Sigmoid colon (tissue), 7 donors: ENCODE results near the gene TMEM74B. TPM values are rescaled to one million over a fixed set of nuclear protein-coding genes. Genes with fewer than 3 reads are reported as not detected.

Source experiments
- DNase-seq: peaks from one replicate; pipeline ENCODE4 v3.0.0-alpha.2; 2019
- H3K27ac ChIP-seq, 4 donors: fragments of 200-600 bp; sonication (generic); one replicate each; pipeline ENCODE4 v1.5.1; 2016 to 2019; ENCODE audit warnings: mild to moderate bottlenecking in 1 of 4
- H3K27me3 ChIP-seq, 3 donors: fragments of 200-600 bp; sonication (generic); one replicate each; pipeline ENCODE4 v1.5.1; 2019; ENCODE audit warnings: mild to moderate bottlenecking in 1 of 3
- H3K36me3 ChIP-seq, 4 donors: fragments of 200-600 bp; sonication (generic); one replicate each; pipeline ENCODE4 v1.5.1; 2016 to 2019
- H3K4me1 ChIP-seq, 4 donors: fragments of 200-600 bp; sonication (generic); one replicate each; pipeline ENCODE4 v1.5.1; 2017 to 2019
- H3K4me3 ChIP-seq, 4 donors: fragments of 200-600 bp; sonication (generic); one replicate each; pipeline ENCODE4 v1.5.1; 2017 to 2019; ENCODE audit warnings: mild to moderate bottlenecking in 2 of 4, moderate library complexity in 1 of 4
- H3K9me3 ChIP-seq, 4 donors: fragments of 200-600 bp in 3 of 4; sonication (generic) in 3 of 4; one replicate each; pipeline versions ENCODE4 v1.5.1 to v1.6.1; 2013 to 2019
- CTCF ChIP-seq, 4 experiments: fragments of 450-650 bp in 3 of 4; fragments of 200-600 bp in 1 of 4; IDR thresholded peaks; one replicate each; pipeline ENCODE4 v1.5.1; 2016 to 2019; ENCODE audit warnings: antibody characterized with exemption in 4 of 4, mild to moderate bottlenecking in 3 of 4, moderate library complexity in 2 of 4
- EP300 ChIP-seq, 4 donors: sonication (generic); formaldehyde crosslinking; IDR thresholded peaks; one replicate each; pipeline ENCODE4 v1.6.1; 2017; ENCODE audit warnings: antibody characterized with exemption in 4 of 4
- POLR2A ChIP-seq, 2 donors: fragments of 450-650 bp; IDR thresholded peaks; one replicate each; pipeline ENCODE4 v1.6.1; 2016; ENCODE audit warnings: antibody characterized with exemption in 2 of 2, mild to moderate bottlenecking in 2 of 2, moderate library complexity in 2 of 2
- POLR2AphosphoS5 ChIP-seq, 4 donors: sonication (generic); formaldehyde crosslinking; IDR thresholded peaks; one replicate each; pipeline ENCODE4 v1.6.1; 2017; ENCODE audit warnings: antibody characterized with exemption in 4 of 4
- WGBS, 2 donors: extraction: QIAGEN DNeasy Blood & Tissue Kit; methylation state at CpG; one replicate each; pipeline ENCODE4 v1.1.7; 2013; 5-methylcytosine and 5-hydroxymethylcytosine counted together
- intact Hi-C: fragments of 100-400 bp; cut with DNase I; formaldehyde crosslinking; loops from one replicate; pipeline ENCODE4 v1.15.1; 2023
- polyA plus RNA-seq, 3 donors: library from polyadenylated mRNA; stranded (reverse); fragments of 200-250 nt; gene quantifications; one replicate each; pipeline ENCODE4 v1.2.3, GENCODE V29; 2013
- total RNA-seq, 4 donors: library from RNA; depleted of rRNA; stranded (reverse); fragments of >200 nt; gene quantifications; one replicate each; pipeline ENCODE4 v1.1.0, GENCODE V29; 2016
- donor health status: healthy with polysubstance abuse.
- donor health status: Bipolar disorder and iron deficiency.
- donor health status: healthy.

Gene TMEM74B
- total and polyA plus RNA-seq, 7 donors: 0.33 to 2.9 TPM; not detected in 5

- DNase-seq: no peak
- H3K27me3 ChIP-seq: peaks cover 0 to under 1% (median 0%) of the 10 kb centered on the region in 3 donors
- intact Hi-C loops: no loop called here
- no peaks in the 10 kb centered on the region for H3K4me1 ChIP-seq
- 89 to 95% methylated on average over 3 of the region's 3 CpGs for WGBS, 2 donors
- no peak for TF ChIP-seq EP300 (IDR thresholded peaks at IDR 0.05)
- TF ChIP-seq CTCF (IDR thresholded peaks at IDR 0.05): no peak
- TF ChIP-seq POLR2AphosphoS5 (IDR thresholded peaks at IDR 0.05): no peak
- TF ChIP-seq POLR2A (IDR thresholded peaks at IDR 0.05): no peak
- no peak overlapping the region for H3K4me3 ChIP-seq
- peaks cover 0 to 18% (median 0%) of the 10 kb centered on the region in 4 donors for H3K36me3 ChIP-seq
- H3K27ac ChIP-seq: no peak overlapping the region
- H3K9me3 ChIP-seq: no peaks in the 10 kb centered on the region
Observed at GRCh38 chr20:1178103-1178502, 6.7 kb downstream of the TMEM74B start.

- 85 to 90% methylated on average over 5 of the region's 5 CpGs for whole genome bisulfite sequencing, 2 donors
- peaks cover 0 to 22% (median 0%) of the 10 kb centered on the region in 4 donors for H3K36me3 ChIP-seq
- H3K9me3 ChIP-seq: no peaks in the 10 kb centered on the region
- no peaks in the 10 kb centered on the region for H3K27me3 ChIP-seq
- TF ChIP-seq CTCF (IDR thresholded peaks at IDR 0.05) (no peak), POLR2A (IDR thresholded peaks at IDR 0.05) (no peak), POLR2AphosphoS5 (IDR thresholded peaks at IDR 0.05) (no peak), EP300 (IDR thresholded peaks at IDR 0.05) (no peak)
- DNase-seq: no peak
- H3K27ac ChIP-seq: no peak overlapping the region
- intact Hi-C loops: no loop called here
- no peak overlapping the region for H3K4me3 ChIP-seq
- H3K4me1 ChIP-seq: no peaks in the 10 kb centered on the region
Observed at GRCh38 chr20:1177680-1178079, 7.1 kb downstream of the TMEM74B start.

GRCh38 chr20:1174787-1175186, 10.0 kb downstream of the TMEM74B start:
- no peak for DNase-seq
- H3K9me3 ChIP-seq: no peaks in the 10 kb centered on the region
- no peaks in the 10 kb centered on the region for H3K4me1 ChIP-seq
- H3K36me3 ChIP-seq: peaks cover 0 to 49% (median 11%) of the 10 kb centered on the region in 4 donors
- H3K27ac ChIP-seq: no peak overlapping the region
- intact Hi-C loops: no loop called here
- H3K27me3 ChIP-seq: no peaks in the 10 kb centered on the region
- TF ChIP-seq EP300 (IDR thresholded peaks at IDR 0.05) (no peak), POLR2AphosphoS5 (IDR thresholded peaks at IDR 0.05) (no peak), CTCF (IDR thresholded peaks at IDR 0.05) (no peak)
- H3K4me3 ChIP-seq: no peak overlapping the region
- 84 to 91% methylated on average over 8 of the region's 8 CpGs for WGBS, 2 donors

- WGBS, 2 donors: 86% methylated on average over 4 of the region's 4 CpGs
- H3K36me3 ChIP-seq: peaks cover 0 to 60% (median 20%) of the 10 kb centered on the region in 4 donors
- H3K27ac ChIP-seq: no peak overlapping the region
- H3K4me3 ChIP-seq: no peak overlapping the region
- H3K9me3 ChIP-seq: no peaks in the 10 kb centered on the region
- no peaks in the 10 kb centered on the region for H3K4me1 ChIP-seq
- TF ChIP-seq POLR2AphosphoS5 (IDR thresholded peaks at IDR 0.05): no peak
- no peak for TF ChIP-seq EP300 (IDR thresholded peaks at IDR 0.05)
- TF ChIP-seq POLR2A (IDR thresholded peaks at IDR 0.05): no peak
- no peak for TF ChIP-seq CTCF (IDR thresholded peaks at IDR 0.05)
- intact Hi-C loops: no loop called here
- no peaks in the 10 kb centered on the region for H3K27me3 ChIP-seq
- no peak for DNase-seq
Observed at GRCh38 chr20:1173698-1174097, 11.1 kb downstream of the TMEM74B start.

- Histone ChIP-seq H3K9me3 (no peaks in the 10 kb centered on the region), H3K27me3 (no peaks in the 10 kb centered on the region), H3K36me3 (peaks cover 0 to 81% (median 30%) of the 10 kb centered on the region in 4 donors), H3K27ac (no peak overlapping the region), H3K4me3 (no peak overlapping the region), H3K4me1 (no peaks in the 10 kb centered on the region)
- TF ChIP-seq CTCF (IDR thresholded peaks at IDR 0.05) (no peak), EP300 (IDR thresholded peaks at IDR 0.05) (no peak), POLR2AphosphoS5 (IDR thresholded peaks at IDR 0.05) (no peak), POLR2A (IDR thresholded peaks at IDR 0.05) (no peak)
- WGBS, 2 donors: 74 to 86% methylated on average over 4 of the region's 4 CpGs
- intact Hi-C loops: no loop called here
- DNase-seq: no peak
Observed at GRCh38 chr20:1171461-1172093, 13.2 kb downstream of the TMEM74B start.
